HepG2 (cell line): ENCODE data around the gene CXCL10. TPM values are rescaled to one million over a fixed set of nuclear protein-coding genes. Genes with fewer than 3 reads are reported as not detected.

Experiments used
- ATAC-seq: fragments of 200-7000 bp; cut with Tn5 transposase; 3 replicates; pipeline ENCODE4 v1.9.1; 2020; ENCODE audit warnings: mild to moderate bottlenecking, moderate library complexity
- BruUV-seq: library from RNA; stranded (reverse); fragments of 400-500 nt; replicated peaks from 2 replicates; lab custom pipeline; 2021; lab: Mats Ljungman, UMichigan
- CTCF ChIA-PET: fragments of 300-600 bp; formaldehyde crosslinking; extraction: SDS; loops from one replicate; lab custom pipeline; 2021; ENCODE audit warnings: low total read pairs, inconsistent platforms, low intra/inter-chr PET ratio; lab: Yijun Ruan, JAX
- POLR2A ChIA-PET: fragments of 350-600 bp; sonication (Branson Sonifier 250); formaldehyde crosslinking; loops from one replicate; lab custom pipeline; 2020; ENCODE audit warnings: antibody characterized with exemption, inconsistent platforms; lab: Yijun Ruan, JAX
- DNase-seq: peaks from one replicate; pipeline ENCODE4 v3.0.0-alpha.2; 2015; ENCODE audit warnings: low spot score
- FAIRE-seq: peaks from 3 replicates; lab custom pipeline; 2011; peaks lifted over from hg19 to GRCh38; lab: Jason Lieb, UNC
- H2AFZ ChIP-seq: one replicate; pipeline ENCODE4 v1.6.1; 2011; ENCODE audit warnings: low read length, inconsistent platforms
- H3K27ac ChIP-seq: fragments of 300-600 bp; 3 replicates; pipeline ENCODE4 v1.8.0; 2011; ENCODE audit warnings: mixed run types, mild to moderate bottlenecking, mixed read lengths, low read length, inconsistent platforms; ENCODE audit not compliant: insufficient read depth; ENCODE audit errors: extremely low read length
- H3K27me3 ChIP-seq, 2 experiments: fragments of 200-600 bp in 1 of 2; 2 replicates in 1 of 2; 3 replicates in 1 of 2; pipeline versions ENCODE4 v1.6.0 to v1.8.0; 2011; ENCODE audit warnings: low read length in 2 of 2, mild to moderate bottlenecking in 2 of 2, moderate library complexity in 2 of 2, inconsistent platforms in 1 of 2; ENCODE audit not compliant: insufficient read depth in 2 of 2, control insufficient read depth in 1 of 2
- H3K36me3 ChIP-seq, 2 experiments: fragments of 200-600 bp in 1 of 2; replicated peaks in 1 of 2; 2 replicates in 1 of 2; 3 replicates in 1 of 2; pipeline versions ENCODE4 v1.5.1 to v1.8.0; 2011; ENCODE audit warnings: low read length in 2 of 2, inconsistent platforms in 1 of 2; ENCODE audit not compliant: insufficient read depth in 2 of 2, control insufficient read depth in 1 of 2
- H3K4me1 ChIP-seq: 2 replicates; pipeline ENCODE4 v1.5.1; 2012; ENCODE audit warnings: low read length, inconsistent platforms; ENCODE audit not compliant: insufficient read depth
- H3K4me2 ChIP-seq: 2 replicates; pipeline ENCODE4 v1.6.0; 2011; ENCODE audit warnings: low read depth, low read length, inconsistent platforms
- H3K4me3 ChIP-seq, 3 experiments: fragments of 200-600 bp in 1 of 3; sonication (generic), shearing (Covaris generic) in 1 of 3; replicated peaks in 1 of 3; 2 replicates each; pipeline ENCODE4 v1.5.1; 2011 to 2016; ENCODE audit warnings: low read length in 3 of 3, inconsistent platforms in 2 of 3, low read depth in 2 of 3, mild to moderate bottlenecking in 2 of 3, control low read depth in 1 of 3, mixed read lengths in 1 of 3; ENCODE audit not compliant: insufficient read depth in 1 of 3
- H3K79me2 ChIP-seq: one replicate; pipeline ENCODE4 v1.6.1; 2011; ENCODE audit warnings: low read length, inconsistent platforms; ENCODE audit not compliant: insufficient read depth
- H3K9ac ChIP-seq: 2 replicates; pipeline ENCODE4 v1.6.0; 2011; ENCODE audit warnings: mild to moderate bottlenecking, low read depth, low read length, inconsistent platforms; ENCODE audit not compliant: insufficient read depth
- H3K9me3 ChIP-seq: 2 replicates; pipeline ENCODE4 v1.5.1; 2012; ENCODE audit warnings: mild to moderate bottlenecking, low read length
- H4K20me1 ChIP-seq: 2 replicates; pipeline ENCODE4 v1.6.0; 2011; ENCODE audit warnings: inconsistent platforms, mild to moderate bottlenecking, low read length, moderate library complexity; ENCODE audit not compliant: insufficient read depth
- CAMTA2 ChIP-seq: sonication (generic); formaldehyde crosslinking; IDR thresholded peaks from 2 replicates; pipeline ENCODE4 v1.4.0; 2020; ENCODE audit warnings: mild to moderate bottlenecking, missing genetic modification reagents, borderline replicate concordance
- KLF13 ChIP-seq: sonication (generic); formaldehyde crosslinking; IDR thresholded peaks from 2 replicates; pipeline ENCODE4 v1.4.0; 2020; ENCODE audit warnings: mild to moderate bottlenecking, missing genetic modification reagents
- NKX3-1 ChIP-seq: sonication (generic); formaldehyde crosslinking; IDR thresholded peaks from 2 replicates; pipeline ENCODE4 v1.5.0; 2020; ENCODE audit warnings: missing genetic modification reagents
- REPIN1 ChIP-seq: sonication (generic); formaldehyde crosslinking; IDR thresholded peaks from 2 replicates; pipeline ENCODE4 v1.8.0; 2022; ENCODE audit warnings: missing genetic modification reagents, low read depth, mild to moderate bottlenecking, borderline replicate concordance
- SAFB2 ChIP-seq: sonication (generic); formaldehyde crosslinking; IDR thresholded peaks from 2 replicates; pipeline ENCODE4 v1.5.1; 2020; ENCODE audit warnings: missing genetic modification reagents, low read depth, mild to moderate bottlenecking, borderline replicate concordance
- SIN3A ChIP-seq: IDR thresholded peaks from 2 replicates; pipeline ENCODE4 v1.6.1; 2011; ENCODE audit warnings: low read depth, mild to moderate bottlenecking, control low read depth, low read length, borderline replicate concordance
- SMARCE1 ChIP-seq: fragments of 450-650 bp; IDR thresholded peaks from 2 replicates; pipeline ENCODE4 v1.6.1; 2017; ENCODE audit warnings: borderline replicate concordance
- TBX3 ChIP-seq: fragments of 450-650 bp; IDR thresholded peaks from 2 replicates; pipeline ENCODE4 v1.6.1; 2017; ENCODE audit warnings: antibody characterized with exemption, mild to moderate bottlenecking, inconsistent platforms, borderline replicate concordance
- ZBTB25 ChIP-seq: IDR thresholded peaks from 2 replicates; pipeline ENCODE4 v1.6.1; 2018; ENCODE audit warnings: missing genetic modification reagents
- ZBTB7A ChIP-seq: sonication (generic); formaldehyde crosslinking; IDR thresholded peaks from 2 replicates; pipeline ENCODE4 v1.8.0; 2022; ENCODE audit warnings: mild to moderate bottlenecking, missing genetic modification reagents
- ZFP1 ChIP-seq: IDR thresholded peaks from 2 replicates; pipeline ENCODE4 v1.6.1; 2016
- ZKSCAN5 ChIP-seq: sonication (generic); formaldehyde crosslinking; IDR thresholded peaks from 2 replicates; pipeline ENCODE4 v1.5.1; 2020; ENCODE audit warnings: mild to moderate bottlenecking, missing genetic modification reagents
- ZMAT5 ChIP-seq: sonication (generic); formaldehyde crosslinking; IDR thresholded peaks from 2 replicates; pipeline ENCODE4 v1.5.0; 2020; ENCODE audit warnings: mild to moderate bottlenecking, low read depth, missing genetic modification reagents, borderline replicate concordance
- ZNF253 ChIP-seq: sonication (generic); formaldehyde crosslinking; IDR thresholded peaks from 2 replicates; pipeline ENCODE4 v1.8.0; 2022; ENCODE audit warnings: mild to moderate bottlenecking, missing genetic modification reagents, borderline replicate concordance
- ZSCAN20 ChIP-seq: sonication (generic); formaldehyde crosslinking; IDR thresholded peaks from 2 replicates; pipeline ENCODE4 v1.4.0; 2020; ENCODE audit warnings: missing genetic modification reagents, mild to moderate bottlenecking, borderline replicate concordance
- ZSCAN9 ChIP-seq: IDR thresholded peaks from 2 replicates; pipeline ENCODE4 v1.6.1; 2016; ENCODE audit warnings: borderline replicate concordance
- WGBS: methylation state at CpG from one replicate; pipeline ENCODE4 v1.1.6; 2017; ENCODE audit warnings: low lambda C conversion rate; 5-methylcytosine and 5-hydroxymethylcytosine counted together
- in situ Hi-C: cut with HindIII; loops from 2 replicates; pipeline ENCODE4 v1.10.0; 2017; ENCODE audit warnings: low pct_unique_long_range_greater_than_20kb; ENCODE audit not compliant: extremely low pct_ligation_motif_present
- intact Hi-C: fragments of 100-400 bp; cut with micrococcal nuclease; formaldehyde crosslinking; loops from one replicate; pipeline ENCODE4 v1.10.0; 2022; ENCODE audit not compliant: unreplicated experiment
- polyA plus RNA-seq, 8 experiments: library from polyadenylated mRNA; depleted of rRNA in 3 of 8; stranded (reverse) in 7 of 8; unstranded in 1 of 8; fragments of >200 nt; fragmentation: Illumina TruSeq in 4 of 8; extraction: Trizol in 4 of 8; gene quantifications; 2 replicates each; pipeline versions ENCODE4 v1.2.1 to v1.2.3, GENCODE V29; 2011 to 2016; ENCODE audit warnings: low read depth in 4 of 8, missing spikeins in 1 of 8, mixed read lengths in 1 of 8; ENCODE audit not compliant: insufficient read depth in 1 of 8
- total RNA-seq, 5 experiments: library from RNA; depleted of rRNA; stranded (reverse); fragments of >200 nt; fragmentation: Illumina TruSeq; extraction: Trizol; gene quantifications; 2 replicates each; pipeline ENCODE4 v1.2.3, GENCODE V29; 2016; ENCODE audit warnings: low read depth in 1 of 5
- TF ChIP-seq, protein P1 (sequence below): sonication (generic); formaldehyde crosslinking; IDR thresholded peaks from 2 replicates; pipeline ENCODE4 v1.4.0; 2020; ENCODE audit warnings: missing genetic modification reagents

Gene CXCL10
- total and polyA plus RNA-seq, 2 of the 13 experiments (the other 11 are each of a cell fraction or from before 2014, with no cell fraction given), result not detected

DNA sequence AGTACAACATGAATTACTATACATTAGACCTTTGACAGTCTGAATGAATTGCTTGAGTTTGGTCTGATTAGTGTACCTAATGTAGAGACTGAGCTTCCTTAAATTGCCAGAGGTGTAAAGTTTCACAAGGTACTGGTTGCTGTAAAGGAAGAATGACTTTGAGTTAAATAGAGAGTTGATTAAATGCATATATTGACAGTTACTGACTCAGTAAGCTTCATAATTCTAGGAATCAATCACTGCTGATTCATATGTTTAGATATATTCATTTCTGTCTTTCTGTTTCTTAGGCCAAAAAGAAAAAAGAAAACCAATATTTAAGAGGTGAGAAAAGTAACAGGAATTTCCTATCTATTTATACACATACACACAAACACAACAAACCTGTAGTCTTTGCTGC is 35.0 kb upstream of the CXCL10 start:
- DNase-seq (no peak), ATAC-seq (no peak), FAIRE-seq (no peak)
- peaks cover 24% of the 10 kb centered on the region for H3K4me1 ChIP-seq
- H3K27me3 ChIP-seq, result no peaks in the 10 kb centered on the region
- intact Hi-C loops (no loop called here), in situ Hi-C loops (no loop called here)
- no peak for TF ChIP-seq ZKSCAN5 (CRISPR knock-in tag)
- TF ChIP-seq ZMAT5, result no peak
- TF ChIP-seq NKX3-1 (CRISPR knock-in tag), result no peak
- no peak for TF ChIP-seq ZNF253
- no peak for TF ChIP-seq KLF13 (CRISPR knock-in tag)
- no peak for TF ChIP-seq ZFP1 (CRISPR knock-in tag)
- no peak for TF ChIP-seq SAFB2
- TF ChIP-seq REPIN1 (CRISPR knock-in tag), result no peak
- no TSS peak for BruUV-seq
- CTCF ChIA-PET, result no interaction called here
- H3K36me3 ChIP-seq, result no peaks in the 10 kb centered on the region
- H2AFZ ChIP-seq, result no peak overlapping the region
- H3K79me2 ChIP-seq, result no peaks in the 10 kb centered on the region
- H3K4me2 ChIP-seq, result peak overlapping the region; percentile 37; the same call in 1 of the 2 replicates
- no peak overlapping the region for H3K9ac ChIP-seq
- no peak overlapping the region for H3K27ac ChIP-seq
- no peaks in the 10 kb centered on the region for H3K9me3 ChIP-seq
- POLR2A ChIA-PET, result interaction anchor here (0.8 kb wide), 1 partner anchor 67 kb away, joined by 4 read pairs; the partner anchor contains the start of gene SDAD1
- H4K20me1 ChIP-seq, result no peaks in the 10 kb centered on the region
- H3K4me3 ChIP-seq, result no peak overlapping the region

GRCh38 chr4:76055421-76055820 is 32.1 kb upstream of the CXCL10 start:
- H3K36me3 ChIP-seq, result no peaks in the 10 kb centered on the region
- TF ChIP-seq ZBTB7A, result no peak
- TF ChIP-seq SMARCE1, result no peak
- TF ChIP-seq TBX3, result no peak
- no peak for TF ChIP-seq ZSCAN20 (CRISPR knock-in tag)
- TF ChIP-seq ZBTB25 (CRISPR knock-in tag), result no peak
- no peak for TF ChIP-seq CAMTA2
- no peak for TF ChIP-seq ZSCAN9 (CRISPR knock-in tag)
- TF ChIP-seq SIN3A, result no peak
- TF ChIP-seq, protein P1, sequence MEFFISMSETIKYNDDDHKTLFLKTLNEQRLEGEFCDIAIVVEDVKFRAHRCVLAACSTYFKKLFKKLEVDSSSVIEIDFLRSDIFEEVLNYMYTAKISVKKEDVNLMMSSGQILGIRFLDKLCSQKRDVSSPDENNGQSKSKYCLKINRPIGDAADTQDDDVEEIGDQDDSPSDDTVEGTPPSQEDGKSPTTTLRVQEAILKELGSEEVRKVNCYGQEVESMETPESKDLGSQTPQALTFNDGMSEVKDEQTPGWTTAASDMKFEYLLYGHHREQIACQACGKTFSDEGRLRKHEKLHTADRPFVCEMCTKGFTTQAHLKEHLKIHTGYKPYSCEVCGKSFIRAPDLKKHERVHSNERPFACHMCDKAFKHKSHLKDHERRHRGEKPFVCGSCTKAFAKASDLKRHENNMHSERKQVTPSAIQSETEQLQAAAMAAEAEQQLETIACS (CRISPR knock-in tag), result no peak

More at GRCh38 chr4:76055421-76055820, 32.1 kb upstream of the CXCL10 start:
- Histone ChIP-seq H3K9ac (no peak overlapping the region), H3K27ac (no peak overlapping the region), H3K9me3 (no peaks in the 10 kb centered on the region), H3K4me1 (peaks cover 24% of the 10 kb centered on the region), H3K4me2 (no peak overlapping the region), H2AFZ (no peak overlapping the region), H3K4me3 (no peak overlapping the region), H3K27me3 (no peaks in the 10 kb centered on the region), H4K20me1 (no peaks in the 10 kb centered on the region), H3K79me2 (no peaks in the 10 kb centered on the region)
- intact Hi-C loops (no loop called here), in situ Hi-C loops (no loop called here)
- POLR2A ChIA-PET, result no interaction called here
- FAIRE-seq (no peak), DNase-seq (no peak), ATAC-seq (no peak)
- BruUV-seq, result no TSS peak
- WGBS, result 11% methylated on average over 2 of the region's 2 CpGs
- CTCF ChIA-PET, result no interaction called here
